Measurements from ENCODE around the gene PRRT2. TPM values are rescaled to one million over a fixed set of nuclear protein-coding genes. Genes with fewer than 3 reads are reported as not detected.

PRRT2 gene
- total and polyA plus RNA-seq, 10 donors: 0.15 to 2.1 (median 0.65) TPM; not detected in 2

GRCh38 chr16:29857133-29857760, 45.3 kb downstream of the PRRT2 start:
- Histone ChIP-seq H3K36me3 (peaks cover 0 to 40% (median 31%) of the 10 kb centered on the region in 6 donors), H3K27ac (no peak overlapping the region), H3K4me1 (peaks cover 12 to 26% (median 20%) of the 10 kb centered on the region in 6 donors), H3K27me3 (replicated peaks in 1 of 7) (no peaks in the 10 kb centered on the region), H3K4me3 (no peak overlapping the region), H3K9me3 (no peaks in the 10 kb centered on the region)
- no peak for DNase-seq
- intact Hi-C loops (cut with DNase I; ENCODE audit: low total_unique reads): no loop called here
- TF ChIP-seq POLR2A (IDR thresholded peaks at IDR 0.05) (no peak), CTCF (IDR thresholded peaks at IDR 0.05 in 8 of 11, conservative IDR thresholded peaks at IDR 0.05 in 3 of 11) (no peak), POLR2AphosphoS5 (IDR thresholded peaks at IDR 0.05) (no peak)
- 79 to 93% (median 87%) methylated on average over 7 of the region's 7 CpGs for WGBS, 5 donors

GRCh38 chr16:29858149-29858849, 46.3 kb downstream of the PRRT2 start:
- 76 to 95% (median 84%) methylated on average over 9 to 10 of the region's 10 CpGs for WGBS, 5 donors
- Histone ChIP-seq H3K9me3 (no peaks in the 10 kb centered on the region), H3K36me3 (peaks cover 0 to 40% (median 31%) of the 10 kb centered on the region in 6 donors), H3K4me3 (no peak overlapping the region), H3K27me3 (replicated peaks in 1 of 7) (no peaks in the 10 kb centered on the region), H3K27ac (no peak overlapping the region), H3K4me1 (peaks cover 14 to 28% (median 22%) of the 10 kb centered on the region in 6 donors)
- DNase-seq: no peak
- no peak for TF ChIP-seq POLR2AphosphoS5 (IDR thresholded peaks at IDR 0.05)
- no peak for TF ChIP-seq CTCF (IDR thresholded peaks at IDR 0.05 in 8 of 11, conservative IDR thresholded peaks at IDR 0.05 in 3 of 11)
- no peak for TF ChIP-seq POLR2A (IDR thresholded peaks at IDR 0.05)
- intact Hi-C loops (cut with DNase I; ENCODE audit: low total_unique reads): no loop called here

DNA sequence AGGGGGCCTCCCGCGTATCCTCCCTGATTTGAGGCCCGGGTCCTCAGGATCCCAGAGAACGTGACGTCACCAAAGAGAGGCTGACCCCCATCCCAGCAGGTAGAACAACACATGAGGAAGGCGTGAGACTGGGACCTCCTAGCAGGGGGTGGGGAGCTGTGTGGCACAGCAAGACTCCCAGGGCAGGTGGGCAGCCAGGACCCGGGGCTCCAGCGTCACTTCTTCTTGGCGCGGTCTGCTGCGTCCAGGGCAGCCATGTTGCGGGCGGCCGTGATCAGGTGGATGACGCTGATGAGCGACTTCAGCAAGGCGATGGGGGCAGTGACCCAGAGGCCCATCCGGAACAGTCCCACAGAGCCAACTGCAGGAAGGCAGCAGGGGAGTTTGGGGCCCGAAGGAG, 47.0 kb downstream of the PRRT2 start:
- intact Hi-C loops (cut with DNase I; ENCODE audit: low total_unique reads): no loop called here
- DNase-seq: no peak
- TF ChIP-seq POLR2AphosphoS5 (IDR thresholded peaks at IDR 0.05) (no peak), CTCF (IDR thresholded peaks at IDR 0.05 in 8 of 11, conservative IDR thresholded peaks at IDR 0.05 in 3 of 11) (no peak), POLR2A (IDR thresholded peaks at IDR 0.05) (no peak)
- H3K4me3 ChIP-seq: no peak overlapping the region
- peaks cover 0 to 40% (median 31%) of the 10 kb centered on the region in 6 donors for H3K36me3 ChIP-seq
- WGBS, 5 donors: 93 to 96% (median 96%) methylated on average over 13 to 19 of the region's 19 CpGs
- H3K27me3 ChIP-seq (replicated peaks in 1 of 7): no peaks in the 10 kb centered on the region
- no peak overlapping the region for H3K27ac ChIP-seq
- peaks cover 17 to 35% (median 28%) of the 10 kb centered on the region in 6 donors for H3K4me1 ChIP-seq
- H3K9me3 ChIP-seq: no peaks in the 10 kb centered on the region

DNA sequence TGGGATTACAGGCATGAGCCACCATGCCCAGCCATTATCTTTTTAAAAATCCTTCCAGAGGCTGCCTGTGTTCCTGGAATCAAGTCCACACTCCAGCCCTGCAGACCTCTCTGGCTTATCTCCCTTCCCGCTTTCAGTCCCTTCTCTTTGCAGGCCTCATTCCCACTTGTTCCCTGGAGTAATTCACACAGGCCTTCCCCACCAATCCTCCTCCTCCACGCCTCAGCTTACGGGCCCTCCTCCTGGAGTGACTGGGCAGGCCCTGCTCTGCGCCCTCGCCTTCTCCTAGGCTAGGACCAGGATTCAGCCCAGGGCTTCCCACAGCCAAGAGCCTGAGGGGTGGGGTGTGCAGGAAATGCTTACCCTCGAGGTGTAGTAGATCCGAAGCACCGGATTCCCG, 48.2 kb downstream of the PRRT2 start:
- 86 to 93% (median 91%) methylated on average over 9 of the region's 9 CpGs for WGBS, 5 donors
- H3K9me3 ChIP-seq: no peaks in the 10 kb centered on the region
- peaks cover 0 to 40% (median 31%) of the 10 kb centered on the region in 6 donors for H3K36me3 ChIP-seq
- H3K4me3 ChIP-seq: no peak overlapping the region
- no peaks in the 10 kb centered on the region for H3K27me3 ChIP-seq (replicated peaks in 1 of 7)
- no peak overlapping the region for H3K27ac ChIP-seq
- no peak for TF ChIP-seq POLR2A (IDR thresholded peaks at IDR 0.05)
- no peak for TF ChIP-seq POLR2AphosphoS5 (IDR thresholded peaks at IDR 0.05)
- no peak for TF ChIP-seq CTCF (IDR thresholded peaks at IDR 0.05 in 8 of 11, conservative IDR thresholded peaks at IDR 0.05 in 3 of 11)
- H3K4me1 ChIP-seq: peaks cover 17 to 36% (median 29%) of the 10 kb centered on the region in 6 donors
- intact Hi-C loops (cut with DNase I; ENCODE audit: low total_unique reads): no loop called here
- DNase-seq: no peak

Measured in spleen (tissue), 11 donors.